Glutamatergic neuron (in vitro differentiated cells): ENCODE results near the gene KIF26B. TPM values are rescaled to one million over a fixed set of nuclear protein-coding genes. Genes with fewer than 3 reads are reported as not detected.

ENCODE experiments used
- DNase-seq: peaks from one replicate; pipeline ENCODE4 v3.0.0; 2022
- H3K27ac Mint-ChIP-seq: one replicate; pipeline ENCODE4 v1.8.0; 2020; ENCODE audit warnings: mild to moderate bottlenecking, mixed read lengths, inconsistent platforms; ENCODE audit not compliant: unreplicated experiment
- H3K27me3 Mint-ChIP-seq: one replicate; pipeline ENCODE4 v1.8.0; 2020; ENCODE audit warnings: mild to moderate bottlenecking, moderate library complexity, mixed read lengths, inconsistent platforms; ENCODE audit not compliant: unreplicated experiment
- H3K36me3 Mint-ChIP-seq: one replicate; pipeline ENCODE4 v1.8.0; 2020; ENCODE audit warnings: mild to moderate bottlenecking, mixed read lengths, inconsistent platforms; ENCODE audit not compliant: unreplicated experiment
- H3K4me1 Mint-ChIP-seq: one replicate; pipeline ENCODE4 v1.8.0; 2020; ENCODE audit warnings: mild to moderate bottlenecking, low read depth, mixed read lengths, inconsistent platforms; ENCODE audit not compliant: unreplicated experiment
- H3K4me3 Mint-ChIP-seq: one replicate; pipeline ENCODE4 v1.8.0; 2020; ENCODE audit warnings: mild to moderate bottlenecking, mixed read lengths, inconsistent platforms; ENCODE audit not compliant: unreplicated experiment
- H3K9me3 Mint-ChIP-seq: one replicate; pipeline ENCODE4 v1.8.0; 2020; ENCODE audit warnings: mild to moderate bottlenecking, moderate library complexity, mixed read lengths, inconsistent platforms; ENCODE audit not compliant: unreplicated experiment
- CTCF ChIP-seq: fragments of 200-600 bp; sonication (generic); IDR thresholded peaks from one replicate; pipeline ENCODE4 v1.5.0; 2021; ENCODE audit not compliant: partially characterized antibody, unreplicated experiment
- long read RNA-seq: library from polyadenylated mRNA; unstranded; transcript quantifications from one replicate; pipeline ENCODE4 v2.0.0, GENCODE V29; 2020; ENCODE audit not compliant: unreplicated experiment
- total RNA-seq: library from RNA; stranded (reverse); fragmentation: NEBNext Ultra II Directional; extraction: Animal tissue kit (Norgen Biotek cat#: 25700); gene quantifications from one replicate; pipeline ENCODE4 v1.2.1, GENCODE V29; 2021; ENCODE audit not compliant: unreplicated experiment

KIF26B gene
- total RNA-seq: 2.4 TPM
- long read RNA-seq: 0 reads

- Mint-ChIP-seq H3K4me3 (peak within 1 kb of the TSS; percentile 92), H3K4me1 (peaks cover 2% of the 10 kb centered on the region), H3K36me3 (peaks cover 2% of the 10 kb centered on the region), H3K9me3 (peaks cover 6% of the 10 kb centered on the region), H3K27me3 (peaks cover 7% of the 10 kb centered on the region), H3K27ac (no peak within 1 kb of the TSS)
- TF ChIP-seq CTCF: no peak
- peak; percentile 65 for DNase-seq
Observed at GRCh38 chr1:245154429-245155271, at the start of gene KIF26B. TSS of gene KIF26B (plus strand) at chr1:245154985. CDS start at chr1:245155425, 440 bp downstream.

DNA sequence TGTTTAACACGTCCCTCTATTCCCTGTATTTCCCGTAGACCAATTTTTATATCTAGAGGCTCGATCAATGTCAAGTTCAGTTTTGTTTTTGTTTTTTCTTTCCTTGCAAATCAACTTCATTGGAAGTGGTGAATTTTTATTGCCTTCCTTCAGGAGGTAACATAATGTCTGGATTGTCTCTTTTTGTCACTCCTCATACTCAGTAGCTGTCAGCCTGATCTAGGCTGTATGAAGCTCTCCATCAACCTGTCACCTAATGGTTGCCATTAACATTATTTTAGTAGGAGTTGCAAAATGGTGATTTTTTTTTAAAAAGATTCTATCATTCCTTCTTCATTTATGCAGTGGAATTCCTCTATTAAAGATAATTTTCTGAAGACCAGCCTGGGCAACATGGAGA, 49.7 kb upstream of the KIF26B start:
- Mint-ChIP-seq H3K4me1 (peaks cover 2% of the 10 kb centered on the region), H3K27ac (no peak overlapping the region), H3K27me3 (peaks cover 6% of the 10 kb centered on the region), H3K9me3 (peaks cover 10% of the 10 kb centered on the region), H3K36me3 (peaks cover 7% of the 10 kb centered on the region), H3K4me3 (no peak overlapping the region)
- DNase-seq: no peak
- TF ChIP-seq CTCF: no peak

DNA sequence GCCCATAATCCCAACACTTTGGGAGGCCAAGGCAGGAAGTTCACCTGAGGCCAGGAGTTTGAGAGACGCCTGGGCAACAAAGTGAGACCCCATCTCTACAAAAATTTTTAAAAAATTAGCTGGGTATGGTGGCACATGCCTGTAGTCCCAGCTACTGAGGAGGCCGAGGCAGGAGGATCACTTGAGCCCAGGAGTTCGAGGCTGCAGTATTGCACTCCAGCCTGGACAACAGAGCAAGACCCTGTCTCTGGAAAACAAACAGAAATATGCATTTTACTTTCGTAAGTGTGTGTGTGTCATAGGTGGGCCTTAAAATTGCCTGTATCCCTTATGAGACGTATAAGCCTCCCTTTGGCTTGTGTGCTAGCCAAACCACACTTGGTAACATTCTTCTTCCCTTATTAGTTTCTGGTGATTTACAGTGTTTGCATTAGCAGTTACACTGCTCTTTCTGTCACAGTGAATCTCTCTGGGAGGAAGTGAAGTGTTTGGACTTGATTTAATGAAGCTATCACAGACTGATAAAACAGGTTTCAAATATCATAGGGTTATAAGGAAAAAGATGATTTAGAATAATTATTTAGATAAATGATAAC, 48.9 kb upstream of the KIF26B start:
- H3K27me3 Mint-ChIP-seq: peaks cover 6% of the 10 kb centered on the region
- H3K27ac Mint-ChIP-seq: no peak overlapping the region
- no peak for TF ChIP-seq CTCF
- DNase-seq: no peak
- peaks cover 10% of the 10 kb centered on the region for H3K9me3 Mint-ChIP-seq
- H3K36me3 Mint-ChIP-seq: peaks cover 7% of the 10 kb centered on the region
- no peak overlapping the region for H3K4me3 Mint-ChIP-seq
- H3K4me1 Mint-ChIP-seq: peaks cover 2% of the 10 kb centered on the region

DNA sequence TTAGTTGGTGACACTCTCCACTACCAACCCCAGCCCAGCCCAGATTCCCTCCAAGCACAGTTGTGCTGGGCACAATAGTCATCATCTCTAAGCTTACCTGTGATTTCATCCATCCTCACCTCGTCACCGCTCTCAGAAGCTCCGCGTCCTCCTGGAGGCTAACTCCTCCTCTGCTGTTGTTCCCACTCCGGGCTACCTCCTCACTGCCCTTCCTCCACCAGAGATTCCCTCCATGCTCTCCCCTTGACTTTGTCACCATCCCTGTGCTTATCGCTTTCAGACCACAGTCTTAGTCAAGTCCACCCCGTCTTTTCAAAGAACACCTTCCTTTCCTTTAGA, 47.0 kb upstream of the KIF26B start:
- TF ChIP-seq CTCF: no peak
- Mint-ChIP-seq H3K27me3 (peaks cover 6% of the 10 kb centered on the region), H3K27ac (no peak overlapping the region), H3K36me3 (peaks cover 7% of the 10 kb centered on the region), H3K9me3 (peaks cover 10% of the 10 kb centered on the region), H3K4me3 (no peak overlapping the region), H3K4me1 (peaks cover 2% of the 10 kb centered on the region)
- no peak for DNase-seq

DNA sequence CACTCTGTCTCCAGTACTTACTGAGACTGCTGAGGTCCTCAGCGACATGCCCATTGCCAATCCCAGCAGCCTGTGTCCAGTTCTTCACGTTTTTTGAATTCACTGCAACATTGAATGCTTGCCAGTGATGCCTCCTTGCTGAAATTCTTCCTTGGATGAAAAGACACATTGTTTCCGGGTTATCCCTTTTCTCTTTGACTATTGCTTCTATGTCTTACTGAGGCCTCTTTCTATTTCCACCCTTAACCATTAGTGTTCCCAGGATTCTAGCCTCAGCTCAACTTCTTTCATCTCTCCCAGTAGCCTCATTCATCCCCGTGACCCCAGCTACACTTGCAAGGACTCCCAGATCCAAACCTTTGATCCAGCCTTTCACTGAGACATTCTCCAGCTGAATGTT, 46.5 kb upstream of the KIF26B start:
- H3K4me1 Mint-ChIP-seq: peaks cover 2% of the 10 kb centered on the region
- H3K9me3 Mint-ChIP-seq: peaks cover 10% of the 10 kb centered on the region
- no peak for TF ChIP-seq CTCF
- H3K36me3 Mint-ChIP-seq: peaks cover 7% of the 10 kb centered on the region
- no peak overlapping the region for H3K4me3 Mint-ChIP-seq
- DNase-seq: no peak
- H3K27ac Mint-ChIP-seq: no peak overlapping the region
- peaks cover 6% of the 10 kb centered on the region for H3K27me3 Mint-ChIP-seq
